Measurements from ENCODE around the gene SEMA3F.

GRCh38 chr3:50217681-50218080 lies 62.6 kb downstream of the SEMA3F start:
- TF ChIP-seq CTCF (conservative IDR thresholded peaks at IDR 0.05; ENCODE audit: low read depth, low read length) (no peak), EZH2 (IDR thresholded peaks at IDR 0.05; ENCODE audit: borderline replicate concordance, low read depth, low read length, poor library complexity, severe bottlenecking) (no peak)

Data from A673 (cell line).